ENCODE data around the gene NIBAN1. TPM values are rescaled to one million over a fixed set of nuclear protein-coding genes. Genes with fewer than 3 reads are reported as not detected.

Gene NIBAN1
- total RNA-seq, 1 donor from 2014 or later = 11.0 TPM

DNA sequence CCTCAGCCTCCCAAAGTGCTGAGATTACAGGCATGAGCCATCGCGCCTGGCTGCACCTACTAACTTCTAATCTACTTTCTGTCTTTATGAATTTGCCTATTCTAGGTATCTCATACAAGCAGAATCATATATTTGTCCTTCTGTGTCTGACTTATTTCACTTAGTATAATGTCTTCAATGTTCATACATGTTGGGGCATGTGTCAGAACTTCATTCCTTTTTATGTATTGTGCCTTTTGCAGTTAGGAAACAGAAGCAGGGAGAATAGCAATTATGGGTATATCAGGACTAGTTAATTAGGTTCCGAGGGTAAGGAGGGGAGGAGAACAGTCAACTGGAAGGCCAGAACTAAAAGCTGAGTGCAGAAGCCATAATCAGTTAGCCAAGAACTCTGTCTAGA is 18.0 kb upstream of the NIBAN1 start:
- TF ChIP-seq, protein P1, sequence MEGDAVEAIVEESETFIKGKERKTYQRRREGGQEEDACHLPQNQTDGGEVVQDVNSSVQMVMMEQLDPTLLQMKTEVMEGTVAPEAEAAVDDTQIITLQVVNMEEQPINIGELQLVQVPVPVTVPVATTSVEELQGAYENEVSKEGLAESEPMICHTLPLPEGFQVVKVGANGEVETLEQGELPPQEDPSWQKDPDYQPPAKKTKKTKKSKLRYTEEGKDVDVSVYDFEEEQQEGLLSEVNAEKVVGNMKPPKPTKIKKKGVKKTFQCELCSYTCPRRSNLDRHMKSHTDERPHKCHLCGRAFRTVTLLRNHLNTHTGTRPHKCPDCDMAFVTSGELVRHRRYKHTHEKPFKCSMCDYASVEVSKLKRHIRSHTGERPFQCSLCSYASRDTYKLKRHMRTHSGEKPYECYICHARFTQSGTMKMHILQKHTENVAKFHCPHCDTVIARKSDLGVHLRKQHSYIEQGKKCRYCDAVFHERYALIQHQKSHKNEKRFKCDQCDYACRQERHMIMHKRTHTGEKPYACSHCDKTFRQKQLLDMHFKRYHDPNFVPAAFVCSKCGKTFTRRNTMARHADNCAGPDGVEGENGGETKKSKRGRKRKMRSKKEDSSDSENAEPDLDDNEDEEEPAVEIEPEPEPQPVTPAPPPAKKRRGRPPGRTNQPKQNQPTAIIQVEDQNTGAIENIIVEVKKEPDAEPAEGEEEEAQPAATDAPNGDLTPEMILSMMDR (IDR thresholded peaks at IDR 0.05; ENCODE audit: unreplicated experiment) = no peak
- Mint-ChIP-seq H3K4me1 (ENCODE audit: low read depth) (no peaks in the 10 kb centered on the region), H3K9me3 (ENCODE audit: low read depth) (peaks cover 9% of the 10 kb centered on the region), H3K27ac (no peak overlapping the region), H3K4me3 (ENCODE audit: low read depth) (no peak overlapping the region), H3K36me3 (ENCODE audit: insufficient read depth) (peaks cover 1% of the 10 kb centered on the region), H3K27me3 (peaks cover 31% of the 10 kb centered on the region)
- DNase-seq (ENCODE audit: low spot score, unreplicated experiment) = no peak

DNA sequence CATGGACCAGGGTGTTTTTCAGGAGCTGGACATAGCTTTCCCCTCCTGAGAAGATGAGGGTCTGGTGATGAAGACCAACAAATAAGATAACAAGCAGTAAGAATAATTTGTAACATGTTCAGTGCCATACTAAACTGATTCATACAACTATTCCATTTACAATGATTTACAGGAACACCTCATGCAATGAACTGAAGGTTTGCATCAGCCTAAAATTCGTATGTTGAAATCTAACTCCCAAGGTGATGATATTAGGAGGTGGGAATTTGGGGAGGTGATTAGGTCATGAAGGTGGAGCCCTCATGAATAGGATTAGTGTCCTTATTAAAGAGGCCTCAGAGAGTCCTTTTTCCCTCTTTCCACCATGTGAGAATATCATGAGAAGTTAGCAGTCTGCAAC is 15.9 kb upstream of the NIBAN1 start:
- Mint-ChIP-seq H3K4me1 (ENCODE audit: low read depth) (no peaks in the 10 kb centered on the region), H3K4me3 (ENCODE audit: low read depth) (no peak overlapping the region), H3K36me3 (ENCODE audit: insufficient read depth) (no peaks in the 10 kb centered on the region), H3K27me3 (peaks cover 41% of the 10 kb centered on the region), H3K9me3 (ENCODE audit: low read depth) (peaks cover 6% of the 10 kb centered on the region), H3K27ac (no peak overlapping the region)
- TF ChIP-seq, protein P1 (IDR thresholded peaks at IDR 0.05; ENCODE audit: unreplicated experiment) = no peak
- no peak for DNase-seq (ENCODE audit: low spot score, unreplicated experiment)

DNA sequence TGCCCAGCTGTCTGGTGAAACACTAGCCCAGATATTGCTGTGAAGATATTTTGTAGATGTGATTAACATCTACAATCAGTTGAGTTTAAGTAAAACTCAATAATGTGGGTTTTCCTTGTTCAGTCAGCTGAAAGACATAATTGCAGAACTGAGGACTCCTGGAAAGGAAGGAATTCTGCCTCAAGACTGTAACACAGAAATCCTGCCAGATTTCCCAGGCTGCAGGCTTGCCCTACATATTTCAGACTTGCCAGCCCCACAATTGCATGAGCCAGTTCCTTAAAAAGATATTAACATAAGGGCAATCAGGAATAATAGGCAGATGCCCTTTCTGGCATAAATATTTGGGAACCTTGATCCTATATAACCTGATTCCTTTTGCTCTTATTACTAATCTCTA is 14.2 kb upstream of the NIBAN1 start:
- DNase-seq (ENCODE audit: low spot score, unreplicated experiment) = no peak
- TF ChIP-seq, protein P1 (IDR thresholded peaks at IDR 0.05; ENCODE audit: unreplicated experiment) = no peak
- no peaks in the 10 kb centered on the region for H3K4me1 Mint-ChIP-seq (ENCODE audit: low read depth)
- H3K4me3 Mint-ChIP-seq (ENCODE audit: low read depth) = no peak overlapping the region
- peaks cover 39% of the 10 kb centered on the region for H3K27me3 Mint-ChIP-seq
- no peaks in the 10 kb centered on the region for H3K9me3 Mint-ChIP-seq (ENCODE audit: low read depth)
- no peak overlapping the region for H3K27ac Mint-ChIP-seq
- H3K36me3 Mint-ChIP-seq (ENCODE audit: insufficient read depth) = no peaks in the 10 kb centered on the region

DNA sequence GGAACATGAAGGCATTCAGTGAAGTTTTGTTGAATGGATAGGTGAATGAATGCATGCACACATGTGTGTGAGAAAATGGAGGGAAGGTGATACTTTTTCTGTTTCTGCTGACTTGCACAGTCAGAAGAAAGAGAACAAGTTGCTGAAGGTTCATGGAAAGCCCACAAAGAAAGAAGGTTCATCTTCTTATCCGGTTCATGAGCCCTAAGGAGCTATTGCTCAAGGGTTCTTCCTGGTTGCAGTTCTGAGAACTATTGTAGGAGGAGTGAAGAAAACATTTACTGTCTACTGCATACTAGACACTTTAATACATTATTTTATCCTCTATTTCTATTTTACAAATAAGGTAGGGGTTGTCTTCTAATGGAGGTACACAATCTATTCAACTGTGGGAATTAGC is 13.4 kb upstream of the NIBAN1 start:
- no peaks in the 10 kb centered on the region for H3K4me1 Mint-ChIP-seq (ENCODE audit: low read depth)
- no peaks in the 10 kb centered on the region for H3K9me3 Mint-ChIP-seq (ENCODE audit: low read depth)
- H3K36me3 Mint-ChIP-seq (ENCODE audit: insufficient read depth) = no peaks in the 10 kb centered on the region
- TF ChIP-seq, protein P1 (IDR thresholded peaks at IDR 0.05; ENCODE audit: unreplicated experiment) = no peak
- H3K27me3 Mint-ChIP-seq = peaks cover 37% of the 10 kb centered on the region
- H3K27ac Mint-ChIP-seq = no peak overlapping the region
- no peak for DNase-seq (ENCODE audit: low spot score, unreplicated experiment)
- H3K4me3 Mint-ChIP-seq (ENCODE audit: low read depth) = no peak overlapping the region

DNA sequence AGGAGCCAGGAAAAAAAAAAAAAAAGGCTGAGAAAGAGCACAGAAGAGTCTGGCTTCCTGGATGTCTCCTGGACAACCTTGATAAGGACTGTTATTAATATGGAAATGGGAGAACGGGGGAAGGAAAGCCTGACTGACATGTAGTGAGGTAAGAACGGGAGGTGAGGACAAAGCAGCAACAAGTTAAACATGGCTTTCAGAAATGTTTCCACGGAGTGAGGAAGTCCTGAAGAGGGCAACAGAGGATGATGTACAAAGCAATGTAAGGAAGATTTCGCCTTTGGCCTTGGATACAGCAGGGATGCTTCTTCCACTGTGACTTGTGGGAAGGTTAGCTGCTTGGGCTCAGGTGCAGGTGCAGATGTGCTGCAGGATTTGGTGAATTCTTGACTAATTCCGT is 11.9 kb upstream of the NIBAN1 start:
- H3K4me1 Mint-ChIP-seq (ENCODE audit: low read depth) = peaks cover 5% of the 10 kb centered on the region
- H3K27me3 Mint-ChIP-seq = peaks cover 31% of the 10 kb centered on the region
- no peak for DNase-seq (ENCODE audit: low spot score, unreplicated experiment)
- no peak overlapping the region for H3K4me3 Mint-ChIP-seq (ENCODE audit: low read depth)
- no peaks in the 10 kb centered on the region for H3K36me3 Mint-ChIP-seq (ENCODE audit: insufficient read depth)
- TF ChIP-seq, protein P1 (IDR thresholded peaks at IDR 0.05; ENCODE audit: unreplicated experiment) = no peak
- H3K27ac Mint-ChIP-seq = no peak overlapping the region
- H3K9me3 Mint-ChIP-seq (ENCODE audit: low read depth) = no peaks in the 10 kb centered on the region

All from progenitor cell of endocrine pancreas (in vitro differentiated cells).